Prostate gland (tissue), 2 donors: Measurements from ENCODE around the gene MAP3K8.

ENCODE experiments used
- POLR2A ChIP-seq: fragments of 450-650 bp; IDR thresholded peaks from one replicate; pipeline ENCODE4 v1.6.1; 2016; ENCODE audit warnings: antibody characterized with exemption, mild to moderate bottlenecking
- TF ChIP-seq, protein P1 (sequence below), 4 experiments: fragments of 200-600 bp in 2 of 4; fragments of 450-650 bp in 2 of 4; sonication (generic) in 2 of 4; IDR thresholded peaks; 1 replicate in 3 of 4; 2 replicates in 1 of 4; pipeline ENCODE4 v1.5.1; 2016 to 2019; ENCODE audit warnings: antibody characterized with exemption in 4 of 4, mild to moderate bottlenecking in 2 of 4, moderate library complexity in 2 of 4

DNA sequence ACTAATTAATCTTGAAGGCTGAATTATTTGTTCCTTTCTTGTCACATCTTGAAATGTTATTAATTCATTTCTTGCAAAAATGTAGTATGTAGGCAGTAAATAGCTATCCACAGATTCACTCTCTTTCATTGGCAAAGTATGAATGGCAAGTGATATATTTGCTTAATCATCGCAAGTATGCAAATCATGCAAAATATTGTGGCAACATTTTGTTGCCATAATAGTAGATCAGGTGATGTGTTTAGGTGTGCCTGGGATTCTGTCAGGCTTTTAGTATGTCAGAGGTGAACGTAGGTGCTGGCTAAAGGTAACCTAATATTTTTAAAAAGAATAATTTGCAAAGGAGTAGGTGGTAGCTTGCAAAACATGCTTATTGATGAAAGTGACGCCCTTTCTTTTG is 5.9 kb downstream of the MAP3K8 start:
- no peak for TF ChIP-seq POLR2A
- TF ChIP-seq, protein P1, sequence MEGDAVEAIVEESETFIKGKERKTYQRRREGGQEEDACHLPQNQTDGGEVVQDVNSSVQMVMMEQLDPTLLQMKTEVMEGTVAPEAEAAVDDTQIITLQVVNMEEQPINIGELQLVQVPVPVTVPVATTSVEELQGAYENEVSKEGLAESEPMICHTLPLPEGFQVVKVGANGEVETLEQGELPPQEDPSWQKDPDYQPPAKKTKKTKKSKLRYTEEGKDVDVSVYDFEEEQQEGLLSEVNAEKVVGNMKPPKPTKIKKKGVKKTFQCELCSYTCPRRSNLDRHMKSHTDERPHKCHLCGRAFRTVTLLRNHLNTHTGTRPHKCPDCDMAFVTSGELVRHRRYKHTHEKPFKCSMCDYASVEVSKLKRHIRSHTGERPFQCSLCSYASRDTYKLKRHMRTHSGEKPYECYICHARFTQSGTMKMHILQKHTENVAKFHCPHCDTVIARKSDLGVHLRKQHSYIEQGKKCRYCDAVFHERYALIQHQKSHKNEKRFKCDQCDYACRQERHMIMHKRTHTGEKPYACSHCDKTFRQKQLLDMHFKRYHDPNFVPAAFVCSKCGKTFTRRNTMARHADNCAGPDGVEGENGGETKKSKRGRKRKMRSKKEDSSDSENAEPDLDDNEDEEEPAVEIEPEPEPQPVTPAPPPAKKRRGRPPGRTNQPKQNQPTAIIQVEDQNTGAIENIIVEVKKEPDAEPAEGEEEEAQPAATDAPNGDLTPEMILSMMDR (IDR thresholded peaks at IDR 0.05): no peak
